Activated T-cell treated with anti-CD3 and anti-CD28 coated beads for 1 hour (primary cell): Measurements from ENCODE around the gene PRDX1.
A peak's percentile ranks its signal among the peaks of the same experiment; 100 is the strongest.
"Not testable (repeated sequence)": the region's sequence is repeated elsewhere in the genome, so short reads cannot be mapped to it uniquely, and the experiment has no call there.

ENCODE experiments used
- DNase-seq: peaks from one replicate; pipeline ENCODE4 v3.0.0-alpha.2; 2020; ENCODE audit warnings: low read depth

The PRDX1 gene

DNA sequence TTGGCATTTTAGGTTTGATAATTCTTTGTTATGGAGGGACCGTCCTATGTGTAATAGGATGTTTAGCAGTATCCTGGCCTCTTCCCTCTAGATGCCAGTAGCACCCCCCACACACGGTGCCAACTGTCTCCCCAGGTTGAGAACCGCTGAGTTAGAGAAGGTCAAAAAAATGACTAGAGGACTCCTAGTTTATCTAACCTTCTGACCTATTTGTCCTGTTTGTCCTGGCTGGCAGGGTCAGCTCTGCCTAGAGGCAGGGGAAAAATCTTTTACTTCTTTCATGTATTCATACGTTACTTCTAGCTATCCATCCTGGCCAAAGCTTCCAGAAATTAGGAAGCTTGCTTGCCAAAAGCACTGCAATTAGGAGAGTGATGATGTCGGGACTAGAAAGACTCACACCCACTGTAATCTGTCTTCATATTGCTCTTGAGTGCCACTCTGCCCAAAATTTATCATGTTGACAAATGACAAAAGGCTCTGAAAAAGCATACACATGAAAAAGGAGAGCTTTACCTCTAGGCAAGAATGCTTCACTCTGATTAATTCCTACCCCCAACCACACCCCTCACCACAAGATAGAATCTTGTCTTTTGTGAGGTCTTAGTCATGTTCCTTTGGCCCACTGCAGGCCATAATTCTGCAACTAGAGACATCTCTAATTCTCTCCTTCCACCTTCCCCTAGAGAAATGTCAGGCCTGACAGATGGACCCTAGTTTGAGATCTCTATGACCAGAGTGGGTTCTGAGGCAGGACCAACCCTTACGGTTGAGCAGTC, 14.5 kb upstream of the PRDX1 start:
- DNase-seq = no peak

DNA sequence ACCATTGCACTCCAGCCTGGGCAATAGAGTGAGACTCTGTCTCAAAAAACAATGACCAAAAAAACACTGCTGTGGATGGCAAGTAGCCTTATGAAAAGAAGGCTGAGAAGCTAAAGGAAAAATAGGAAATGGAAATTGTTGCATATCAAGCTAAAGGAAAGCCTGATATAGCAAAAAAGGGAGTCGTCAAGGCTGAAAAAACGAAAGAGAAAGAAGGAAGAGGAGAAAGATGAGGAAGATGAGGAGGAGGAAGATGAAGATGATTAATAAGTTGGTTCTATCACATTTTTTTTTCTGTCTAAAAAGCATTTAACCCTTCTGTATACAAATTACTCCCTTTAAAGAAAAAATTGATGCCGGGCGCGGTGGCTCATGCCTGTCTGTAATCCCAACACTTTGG, 10.2 kb upstream of the PRDX1 start:
- DNase-seq = no peak

DNA sequence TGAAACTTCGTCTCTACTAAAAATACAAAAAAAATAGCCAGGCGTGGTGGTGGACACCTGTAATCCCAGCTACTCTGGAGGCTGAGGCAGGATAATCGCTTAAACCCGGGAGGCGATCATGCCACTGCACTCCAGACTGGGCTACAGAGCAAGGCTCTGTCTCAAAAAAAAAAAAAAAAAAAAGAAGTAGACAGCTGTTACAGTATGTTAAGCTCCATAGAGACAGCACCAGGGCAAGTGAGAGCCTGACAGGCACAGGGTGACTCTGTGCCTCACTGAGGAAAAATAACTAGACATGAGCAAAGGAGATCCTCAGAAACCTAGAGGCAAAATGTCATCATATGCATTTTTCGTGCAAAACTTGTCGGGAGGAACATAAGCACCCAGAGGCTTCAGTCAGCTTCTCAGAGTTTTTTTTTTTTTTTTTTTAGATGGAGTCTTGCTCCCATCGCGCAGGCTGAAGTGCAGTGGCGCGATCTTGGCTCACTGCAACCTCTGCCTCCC, 9.0 kb upstream of the PRDX1 start:
- DNase-seq = no peak

DNA sequence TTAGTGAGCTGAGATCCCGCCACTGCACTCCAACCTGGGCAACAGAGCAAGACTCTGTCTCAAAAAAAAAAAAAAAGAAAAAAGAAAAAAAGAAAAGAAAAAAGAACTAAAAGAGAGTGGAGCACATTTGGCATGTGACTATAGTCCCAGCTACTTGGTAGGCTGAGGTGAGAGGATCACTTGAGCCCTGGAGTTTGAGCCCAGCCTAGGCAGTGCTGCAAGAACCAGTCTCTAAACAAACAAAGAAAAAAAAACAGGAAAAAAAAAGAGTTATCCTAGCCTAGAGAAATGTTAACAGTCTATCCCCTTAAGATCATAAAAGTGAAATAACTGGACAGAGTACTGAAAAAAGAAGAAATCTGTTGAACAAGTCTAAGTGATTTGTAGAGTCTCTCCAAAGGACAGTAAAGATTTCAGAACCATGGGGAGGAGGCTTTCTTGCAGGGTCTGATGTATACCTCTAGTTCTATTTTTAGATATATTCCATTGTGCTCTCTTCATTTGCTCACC, 4.5 kb upstream of the PRDX1 start:
- no peak for DNase-seq

DNA sequence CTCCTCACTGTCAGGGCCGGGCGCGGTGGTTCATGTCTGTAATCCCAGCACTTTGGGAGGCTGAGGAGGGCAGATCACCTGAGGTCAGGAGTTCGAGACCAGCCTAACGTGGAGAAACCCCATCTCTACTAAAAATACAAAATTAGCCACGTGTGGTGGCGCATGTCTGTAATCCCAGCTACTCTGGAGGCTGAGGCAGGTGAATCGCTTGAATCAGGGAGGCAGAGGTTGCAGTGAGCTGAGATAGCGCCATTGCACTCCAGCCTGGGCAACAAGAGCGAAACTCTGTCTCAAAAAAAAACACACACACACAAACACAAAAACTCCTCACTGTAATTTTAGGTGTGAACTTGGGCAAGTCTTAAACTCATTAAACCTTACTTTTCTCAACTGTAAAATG, 2.3 kb upstream of the PRDX1 start:
- DNase-seq = not testable (repeated sequence)

DNA sequence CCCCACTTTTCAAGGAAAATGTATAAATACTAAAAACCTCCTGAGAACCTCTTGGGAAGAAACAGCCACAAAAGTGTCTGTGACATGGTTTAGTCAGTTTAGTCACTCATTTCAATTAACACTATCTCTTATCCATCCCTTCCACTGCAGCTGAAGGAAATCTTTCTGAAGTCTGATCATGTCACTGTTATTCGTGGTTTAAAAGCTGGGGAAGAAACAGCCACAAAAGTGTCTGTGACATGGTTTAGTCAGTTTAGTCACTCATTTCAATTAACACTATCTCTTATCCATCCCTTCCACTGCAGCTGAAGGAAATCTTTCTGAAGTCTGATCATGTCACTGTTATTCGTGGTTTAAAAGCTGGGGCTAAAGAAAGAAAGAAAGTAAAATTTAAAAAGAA, 1.8 kb upstream of the PRDX1 start:
- DNase-seq = not testable (repeated sequence)

DNA sequence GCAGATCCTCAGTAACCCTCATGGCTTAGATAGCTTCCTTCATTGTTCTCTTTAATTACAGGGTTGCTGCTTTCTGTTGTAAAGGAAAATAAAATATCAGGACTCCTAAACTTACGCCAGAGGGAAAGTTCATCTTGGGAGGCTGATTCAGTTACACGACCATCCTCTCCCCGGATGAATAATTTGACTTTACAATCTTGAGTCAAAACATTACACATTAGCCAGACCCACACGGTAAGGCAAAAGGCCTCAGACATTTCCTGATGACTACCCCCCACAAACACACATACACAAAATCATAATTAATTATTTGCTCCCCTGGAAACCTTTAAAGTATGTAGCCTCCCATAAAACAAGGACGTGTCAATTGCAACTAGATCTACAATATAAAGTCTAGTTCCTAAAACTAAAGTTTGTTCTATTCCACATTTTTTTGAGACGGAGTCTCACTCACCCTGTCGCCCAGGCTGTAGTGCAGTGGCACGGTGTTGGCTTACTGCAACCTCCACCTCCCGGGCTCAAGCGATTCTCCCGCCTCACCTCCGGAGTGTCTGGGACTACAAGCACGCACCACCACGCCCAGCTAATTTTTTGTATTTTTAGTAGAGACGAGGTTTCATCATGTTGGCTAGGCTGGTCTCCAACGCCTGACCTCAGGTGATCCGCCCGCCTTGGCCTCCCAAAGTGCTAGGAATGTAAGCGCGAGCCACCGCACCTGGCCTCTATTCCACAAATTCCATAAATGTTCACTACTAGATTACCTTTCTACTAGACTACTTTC, 830 bp upstream of the PRDX1 start:
- no peak for DNase-seq

DNA sequence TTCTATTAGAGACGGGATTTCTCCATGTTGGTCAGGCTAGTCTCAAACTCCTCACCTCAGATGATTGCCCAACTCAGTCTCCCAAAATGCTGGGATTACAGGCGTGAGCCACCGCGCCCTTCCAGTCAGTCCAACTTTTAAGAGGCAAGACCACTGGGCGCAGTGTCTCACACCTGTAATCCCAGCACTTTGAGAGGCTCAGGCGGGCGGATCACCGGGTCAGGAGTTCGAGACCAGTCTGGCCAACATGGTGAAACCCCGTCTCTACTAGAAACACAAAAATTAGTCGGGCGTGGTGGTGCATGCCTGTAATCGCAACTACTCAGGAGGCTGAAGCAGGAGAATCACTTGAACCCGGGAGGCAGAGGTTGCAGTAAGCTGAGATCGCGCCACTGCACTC, 1.9 kb downstream of the PRDX1 start:
- DNase-seq = not testable (repeated sequence)

DNA sequence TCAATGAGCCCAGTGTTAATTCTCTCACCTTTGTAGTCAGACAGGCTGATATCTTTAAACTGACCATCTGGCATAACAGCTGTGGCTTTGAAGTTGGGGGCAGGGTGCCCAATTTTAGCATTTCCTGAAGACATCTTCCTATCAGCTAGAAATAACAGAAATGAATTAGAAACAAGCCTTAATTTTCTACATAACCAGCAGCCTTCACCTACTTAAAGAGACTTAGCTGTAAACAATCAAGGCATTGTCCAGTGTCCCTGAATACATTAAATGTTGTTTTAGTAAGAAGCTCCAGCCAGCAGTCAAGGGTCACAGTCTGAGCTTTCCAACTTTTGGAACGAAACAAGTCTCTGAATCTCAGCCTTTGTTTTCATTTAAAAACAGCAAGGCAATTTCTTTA, 2.8 kb downstream of the PRDX1 start:
- no peak for DNase-seq

DNA sequence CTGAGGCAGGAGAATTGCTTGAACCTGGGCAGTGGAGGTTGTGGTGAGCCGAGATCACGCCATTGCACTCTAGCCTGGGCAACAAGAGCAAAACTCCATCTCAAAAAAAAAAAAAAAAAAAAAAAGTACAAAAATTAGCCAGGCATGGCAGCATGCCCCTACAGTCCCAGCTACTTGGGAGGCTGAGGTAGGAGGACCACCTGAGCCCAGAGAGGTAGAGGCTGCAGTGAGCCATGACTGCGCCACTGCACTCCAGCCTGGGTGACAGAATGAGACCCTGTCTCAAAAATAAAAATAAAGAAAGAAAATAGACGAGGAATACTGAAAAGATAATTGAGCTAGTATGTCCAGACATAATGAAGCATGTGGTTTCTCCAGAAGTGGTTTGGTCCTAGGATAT, 3.3 kb downstream of the PRDX1 start:
- DNase-seq = not testable (repeated sequence)

DNA sequence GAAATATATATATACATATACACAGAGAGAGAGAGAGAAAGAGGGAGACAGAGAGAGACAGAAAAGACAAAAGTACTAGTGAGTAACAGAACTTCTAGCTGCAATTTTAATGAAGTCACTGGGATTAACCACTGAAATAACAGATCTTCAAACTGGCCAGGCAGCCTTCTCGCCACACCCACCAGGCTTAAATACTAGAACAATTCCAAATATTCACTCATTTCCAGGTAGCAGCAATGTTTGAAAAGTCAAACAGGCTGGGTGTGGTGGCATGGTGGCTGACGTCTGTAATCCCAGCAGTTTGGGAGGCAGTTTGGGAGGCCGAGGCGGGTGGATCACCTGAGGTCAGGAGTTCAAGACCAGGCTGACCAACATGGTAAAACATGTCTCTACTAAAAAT, 5.2 kb downstream of the PRDX1 start:
- no peak for DNase-seq

DNA sequence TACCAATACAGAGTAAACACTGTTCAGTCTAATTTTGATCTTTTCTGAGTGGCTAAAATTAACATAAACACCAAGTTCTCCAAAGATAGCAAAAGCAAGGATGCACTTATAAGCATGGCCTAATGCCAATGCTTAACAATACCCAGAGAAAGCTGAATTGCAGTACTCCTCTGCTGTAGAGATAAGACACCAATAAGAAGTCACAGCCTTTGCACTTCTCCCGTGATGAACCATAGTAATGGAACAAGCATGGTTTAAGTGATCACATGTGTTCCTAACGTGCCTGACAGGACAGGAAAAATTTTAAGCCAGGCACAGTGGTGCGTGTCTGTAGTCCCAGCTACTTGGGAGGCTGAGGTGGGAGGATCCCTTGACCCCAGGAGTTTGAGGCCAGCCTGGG, 5.6 kb downstream of the PRDX1 start:
- DNase-seq = no peak

DNA sequence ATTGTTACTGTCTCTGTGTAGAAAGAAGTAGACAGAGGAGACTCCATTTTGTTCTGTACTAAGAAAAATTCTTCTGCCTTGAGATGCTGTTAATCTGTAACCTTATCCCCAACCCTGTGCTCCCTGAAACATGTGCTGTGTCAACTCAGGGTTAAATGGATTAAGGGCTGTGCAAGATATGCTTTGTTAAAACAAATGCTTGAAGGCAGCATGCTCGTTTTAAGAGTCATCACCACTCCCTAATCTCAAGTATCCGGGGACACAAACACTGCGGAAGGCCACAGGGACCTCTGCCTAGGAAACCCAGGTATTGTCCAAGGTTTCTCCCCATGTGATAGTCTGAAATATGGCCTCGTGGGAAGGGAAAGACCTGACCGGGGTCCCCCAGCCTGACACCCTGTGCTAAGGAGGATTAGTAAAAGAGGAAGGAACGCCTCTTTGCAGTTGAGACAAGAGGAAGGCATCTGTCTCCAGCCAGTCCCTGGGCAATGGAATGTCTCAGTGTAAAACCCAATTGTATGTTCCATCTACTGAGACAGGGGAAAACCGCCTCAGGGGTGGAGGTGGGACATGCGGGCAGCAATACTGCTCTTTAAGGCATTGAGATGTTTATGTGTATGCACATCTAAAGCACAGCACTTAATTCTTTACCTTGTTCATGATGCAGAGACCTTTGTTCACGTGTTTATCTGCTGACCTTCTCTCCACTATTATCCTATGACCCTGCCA, 8.0 kb downstream of the PRDX1 start:
- not testable (repeated sequence) for DNase-seq

DNA sequence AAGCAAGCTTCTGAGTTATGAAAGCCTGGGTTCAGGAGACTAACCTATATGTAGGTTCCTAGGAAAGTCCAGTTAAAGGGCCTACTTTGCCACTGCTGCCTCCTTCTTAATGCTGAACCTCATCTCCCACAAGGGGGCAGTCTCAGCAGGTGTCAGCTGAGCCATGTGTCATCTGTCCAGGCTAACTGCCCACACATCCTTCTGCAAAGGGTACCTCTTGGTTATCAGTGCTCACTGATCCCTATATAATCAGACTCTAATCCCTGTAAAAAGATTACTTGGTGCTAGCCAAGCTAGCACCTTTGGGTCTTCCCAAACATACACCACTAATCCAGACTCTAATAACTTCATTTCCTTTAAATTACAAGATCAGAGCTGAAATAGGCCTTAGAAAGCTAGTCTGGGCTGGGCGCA, 9.0 kb downstream of the PRDX1 start:
- peak; percentile 45 for DNase-seq

DNA sequence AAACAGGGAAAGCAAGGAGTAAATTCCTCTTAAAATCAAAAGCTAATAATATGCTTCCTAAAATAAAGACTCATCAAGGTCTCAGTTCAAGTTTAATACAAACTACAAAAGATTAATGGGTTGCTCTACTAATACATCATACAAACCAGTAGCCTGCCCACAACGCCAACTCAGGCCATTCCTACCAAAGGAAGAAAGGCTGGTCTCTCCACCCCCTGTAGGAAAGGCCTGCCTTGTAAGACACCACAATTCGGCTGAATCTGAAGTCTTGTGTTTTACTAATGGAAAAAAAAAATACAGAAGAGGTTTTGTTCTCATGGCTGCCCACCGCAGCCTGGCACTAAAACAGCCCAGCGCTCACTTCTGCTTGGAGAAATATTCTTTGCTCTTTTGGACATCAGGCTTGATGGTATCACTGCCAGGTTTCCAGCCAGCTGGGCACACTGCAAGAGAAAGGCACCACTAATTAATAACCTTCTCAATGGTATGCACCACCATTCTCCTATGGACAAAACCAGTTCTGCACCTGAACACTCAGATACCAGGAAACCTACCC, 10.6 kb downstream of the PRDX1 start:
- DNase-seq = no peak

DNA sequence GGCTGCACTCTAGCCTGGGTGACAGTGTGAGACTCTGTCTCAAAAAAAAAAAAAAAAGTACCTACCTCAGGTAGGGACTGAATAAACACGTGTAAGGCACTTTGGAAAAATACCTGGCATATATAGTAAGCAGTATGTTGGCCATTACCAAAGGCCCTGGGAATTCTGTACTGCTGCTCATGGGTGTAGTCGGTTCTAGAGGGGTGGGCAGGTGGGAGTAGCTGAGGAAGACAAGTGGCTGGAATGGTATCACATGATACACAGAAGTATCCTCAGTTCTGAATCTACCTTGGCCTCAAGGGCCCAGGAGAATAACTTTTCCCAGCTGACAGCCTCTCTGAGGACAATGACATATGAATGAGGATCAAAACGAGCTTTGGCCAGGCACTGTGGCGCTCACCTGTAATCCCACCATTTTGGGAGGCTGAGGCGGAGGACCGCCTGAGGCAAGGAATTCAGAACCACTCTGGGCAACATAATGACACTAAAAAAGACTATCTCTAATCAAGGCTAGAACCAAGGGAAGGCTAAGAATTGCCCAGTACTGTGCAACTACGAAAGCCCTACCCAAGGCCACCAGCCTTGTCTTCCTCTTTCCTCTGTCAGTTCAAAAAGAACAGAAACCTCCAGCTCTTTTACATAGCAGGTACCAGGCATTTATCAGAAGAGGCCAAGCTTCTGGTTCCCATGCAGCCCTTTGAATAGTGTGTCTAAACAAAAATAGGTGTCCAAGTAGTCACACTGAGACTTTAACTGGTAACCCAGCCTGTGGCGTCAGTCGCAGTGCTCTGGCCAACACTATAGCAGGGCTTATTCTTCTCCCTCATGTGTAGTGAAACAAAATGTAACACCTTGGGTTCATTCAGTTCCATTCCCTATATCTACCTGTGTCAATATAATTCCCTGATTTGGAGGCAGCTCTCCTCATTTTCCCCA, 11.4 kb downstream of the PRDX1 start:
- DNase-seq = no peak

DNA sequence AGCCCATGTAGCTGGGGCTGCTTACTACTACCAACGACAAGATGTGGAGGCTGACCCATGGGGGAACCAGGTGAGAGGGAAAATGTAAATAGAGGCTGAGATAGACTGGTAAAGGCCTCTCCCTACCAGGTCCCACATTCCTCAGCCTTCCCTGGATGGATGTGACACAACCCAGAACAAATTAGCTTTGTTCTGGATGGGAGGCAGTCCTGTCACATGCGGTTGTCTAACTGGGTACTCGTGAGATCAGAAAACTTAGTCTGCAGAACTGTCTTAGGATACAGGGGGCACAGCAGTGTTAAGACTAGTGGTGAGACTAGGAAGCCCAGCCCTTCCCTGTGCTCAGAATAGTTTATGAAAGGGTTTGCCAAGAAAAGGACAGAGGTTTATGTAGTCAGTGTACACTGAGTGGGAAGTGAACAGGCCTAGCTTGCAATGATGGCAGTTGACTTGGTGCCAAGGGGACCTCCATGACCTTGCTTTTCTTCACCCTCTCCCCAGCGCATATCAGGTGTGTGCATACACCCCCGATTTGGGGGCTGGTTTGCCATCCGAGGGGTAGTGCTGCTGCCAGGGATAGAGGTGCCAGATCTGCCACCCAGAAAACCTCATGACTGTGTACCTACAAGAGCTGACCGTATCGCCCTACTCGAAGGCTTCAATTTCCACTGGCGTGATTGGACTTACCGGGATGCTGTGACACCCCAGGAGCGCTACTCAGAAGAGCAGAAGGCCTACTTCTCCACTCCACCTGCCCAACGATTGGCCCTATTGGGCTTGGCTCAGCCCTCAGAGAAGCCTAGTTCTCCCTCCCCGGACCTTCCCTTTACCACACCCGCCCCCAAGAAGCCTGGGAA, 13.2 kb downstream of the PRDX1 start:
- no peak for DNase-seq

DNA sequence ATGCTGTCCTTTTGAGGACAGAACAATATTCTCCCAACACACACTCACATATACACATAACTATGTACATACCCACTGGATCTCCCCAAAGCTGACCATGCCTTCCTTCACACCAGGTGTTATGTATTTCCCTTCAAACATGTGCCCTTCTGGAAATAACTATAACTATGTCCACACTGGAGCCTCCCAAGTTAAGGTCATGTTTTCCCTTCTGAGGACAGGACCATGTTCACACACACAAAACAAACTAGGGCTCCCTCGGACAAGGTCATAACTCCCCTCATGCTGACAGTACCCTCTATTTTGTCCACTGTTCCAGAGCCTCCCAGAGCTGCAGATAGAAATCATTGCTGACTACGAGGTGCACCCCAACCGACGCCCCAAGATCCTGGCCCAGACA, 13.8 kb downstream of the PRDX1 start:
- no peak for DNase-seq

DNA sequence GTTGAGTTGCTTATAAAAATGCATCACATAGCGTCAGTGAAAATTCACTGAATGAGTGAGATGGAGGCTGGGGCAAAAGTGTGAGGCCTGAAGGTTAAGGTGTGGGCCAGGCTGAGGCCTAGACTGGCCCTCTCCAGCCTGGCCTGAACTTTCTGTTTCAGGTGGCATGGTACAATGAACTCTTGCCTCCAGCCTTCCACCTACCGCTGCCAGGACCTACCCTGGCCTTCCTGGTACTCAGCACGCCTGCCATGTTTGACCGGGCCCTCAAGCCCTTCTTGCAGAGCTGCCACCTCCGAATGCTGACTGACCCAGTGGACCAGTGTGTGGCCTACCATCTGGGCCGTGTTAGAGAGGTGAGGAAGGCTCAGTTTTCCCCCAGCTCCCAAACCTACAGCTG, 14.5 kb downstream of the PRDX1 start:
- DNase-seq = no peak
